ENCODE data around the gene YAF2. TPM values are rescaled to one million over a fixed set of nuclear protein-coding genes. Genes with fewer than 3 reads are reported as not detected.
A peak's percentile ranks its signal among the peaks of the same experiment; 100 is the strongest.

Gene YAF2
- total and polyA plus RNA-seq, 2 of the 13 experiments (the other 11 are each of a cell fraction or from before 2014, with no cell fraction given) = 8.4 to 11.7 TPM

GRCh38 chr12:42144408-42145196, 93.4 kb downstream of the YAF2 start, which contains the start of gene GXYLT1 (continued):
- TF ChIP-seq REL (CRISPR knock-in tag; conservative IDR thresholded peaks at IDR 0.05) (peak; percentile 84; the same call in 1 of the 2 replicates), ZNF382 (CRISPR knock-in tag; IDR thresholded peaks at IDR 0.05; ENCODE audit: borderline replicate concordance) (no peak), ZBTB7B (CRISPR knock-in tag; IDR thresholded peaks at IDR 0.05) (no peak), ZNF256 (CRISPR knock-in tag; conservative IDR thresholded peaks at IDR 0.05) (peak; percentile 64; the same call in 1 of the 2 replicates), ZNF790 (CRISPR knock-in tag; IDR thresholded peaks at IDR 0.05; ENCODE audit: borderline replicate concordance) (peak; percentile 72; the same call in 1 of the 2 replicates), PPARG (CRISPR knock-in tag; conservative IDR thresholded peaks at IDR 0.05) (peak; percentile 15; the same call in 1 of the 2 replicates), ZNF333 (CRISPR knock-in tag; IDR thresholded peaks at IDR 0.05; ENCODE audit: borderline replicate concordance) (no peak; the same call in 1 of the 2 replicates), ZNF691 (CRISPR knock-in tag; IDR thresholded peaks at IDR 0.05; ENCODE audit: borderline replicate concordance, low read depth) (peak; percentile 89; the same call in 1 of the 2 replicates), GMEB1 (CRISPR knock-in tag; IDR thresholded peaks at IDR 0.05; ENCODE audit: borderline replicate concordance) (peak; percentile 95), TRIM22 (IDR thresholded peaks at IDR 0.05) (no peak), ZNF510 (CRISPR knock-in tag; IDR thresholded peaks at IDR 0.05; ENCODE audit: low read depth) (no peak), HOXA3 (CRISPR knock-in tag; IDR thresholded peaks at IDR 0.05) (peak; percentile 85), SRSF4 (IDR thresholded peaks at IDR 0.05; ENCODE audit: low read depth, low read length, poor library complexity, severe bottlenecking) (no peak), ZBTB34 (CRISPR knock-in tag; IDR thresholded peaks at IDR 0.05) (no peak), ZNF234 (CRISPR knock-in tag; conservative IDR thresholded peaks at IDR 0.05) (no peak; the same call in 1 of the 2 replicates), MTF1 (CRISPR knock-in tag; IDR thresholded peaks at IDR 0.05) (no peak), TERF1 (CRISPR knock-in tag; IDR thresholded peaks at IDR 0.05) (no peak), CREB1 (IDR thresholded peaks at IDR 0.05) (peak; percentile 41; the same call in 1 of the 2 replicates), CREB1 (CRISPR knock-in tag; IDR thresholded peaks at IDR 0.05) (no peak), HDAC1 (CRISPR knock-in tag; IDR thresholded peaks at IDR 0.05) (peak; percentile 49), POLR2G (IDR thresholded peaks at IDR 0.05; ENCODE audit: low read depth, low read length) (peak; percentile 88), ZMYM2 (CRISPR knock-in tag; IDR thresholded peaks at IDR 0.05) (no peak), ZNF451 (CRISPR knock-in tag; IDR thresholded peaks at IDR 0.05) (peak; percentile 96), IRF2 (CRISPR knock-in tag; IDR thresholded peaks at IDR 0.05) (peak; percentile 73; the same call in 1 of the 2 replicates)

Measured in HepG2 (cell line).